Endothelial cell of umbilical vein (primary cell): Measurements from ENCODE around the gene BABAM2. TPM values are rescaled to one million over a fixed set of nuclear protein-coding genes. Genes with fewer than 3 reads are reported as not detected.

Experiments
- BruUV-seq: library from RNA; stranded (reverse); fragments of 400-500 nt; replicated peaks from 2 replicates; lab custom pipeline; 2021; lab: Mats Ljungman, UMichigan
- CTCF ChIA-PET: fragments of 300-600, 350-600 bp; sonication (Branson Sonifier 250); formaldehyde crosslinking; loops from one replicate; lab custom pipeline; 2021; ENCODE audit warnings: antibody characterized with exemption, inconsistent platforms; lab: Charles Lee
- POLR2A ChIA-PET: fragments of 300-600, 350-600 bp; sonication (Branson Sonifier 250); formaldehyde crosslinking; loops from one replicate; lab custom pipeline; 2021; ENCODE audit warnings: antibody characterized with exemption, inconsistent platforms; lab: Charles Lee
- DNase-seq: peaks from one replicate; pipeline ENCODE4 v3.0.0-alpha.2; 2011; ENCODE audit warnings: low read depth, low spot score
- FAIRE-seq: peaks from 2 replicates; lab custom pipeline; 2011; peaks lifted over from hg19 to GRCh38; lab: Jason Lieb, UNC
- H2AFZ ChIP-seq: 2 replicates; pipeline ENCODE4 v1.6.0; 2012; ENCODE audit warnings: low read depth, low read length, control low read depth, inconsistent platforms
- H3K27ac ChIP-seq: 2 replicates; pipeline ENCODE4 v1.5.1; 2011; ENCODE audit warnings: low read depth, mild to moderate bottlenecking, control low read depth, low read length, moderate library complexity; ENCODE audit not compliant: insufficient read depth
- H3K27me3 ChIP-seq, 2 experiments: 2 replicates each; pipeline versions ENCODE4 v1.6.0 to v1.6.1; 2011; ENCODE audit warnings: low read length in 2 of 2, mixed read lengths in 1 of 2; ENCODE audit not compliant: control insufficient read depth in 2 of 2, insufficient read depth in 2 of 2
- H3K36me3 ChIP-seq, 2 experiments: 2 replicates in 1 of 2; 3 replicates in 1 of 2; pipeline ENCODE4 v1.5.1; 2011; ENCODE audit warnings: low read length in 2 of 2, mild to moderate bottlenecking in 1 of 2, moderate library complexity in 1 of 2; ENCODE audit not compliant: control insufficient read depth in 2 of 2, insufficient read depth in 2 of 2; ENCODE audit errors: extremely low read depth in 1 of 2
- H3K4me1 ChIP-seq: 3 replicates; pipeline ENCODE4 v1.5.1; 2011; ENCODE audit warnings: mild to moderate bottlenecking, low read length; ENCODE audit not compliant: control insufficient read depth, insufficient read depth; ENCODE audit errors: extremely low read depth
- H3K4me2 ChIP-seq: 2 replicates; pipeline ENCODE4 v1.6.1; 2011; ENCODE audit warnings: low read length, control low read depth, mixed read lengths; ENCODE audit not compliant: insufficient read depth
- H3K4me3 ChIP-seq, 3 experiments: fragments of 200-600 bp in 1 of 3; sonication (generic), shearing (Covaris generic) in 1 of 3; replicated peaks in 1 of 3; 2 replicates each; pipeline ENCODE4 v1.5.1; 2011 to 2016; ENCODE audit warnings: control low read depth in 3 of 3, low read length in 3 of 3, mild to moderate bottlenecking in 2 of 3, inconsistent platforms in 1 of 3, low read depth in 1 of 3, moderate library complexity in 1 of 3; ENCODE audit not compliant: insufficient read depth in 1 of 3
- H3K79me2 ChIP-seq: 2 replicates; pipeline ENCODE4 v1.6.0; 2012; ENCODE audit warnings: low read length, inconsistent platforms; ENCODE audit not compliant: control insufficient read depth, insufficient read depth
- H3K9ac ChIP-seq: replicated peaks from 2 replicates; pipeline ENCODE3; 2011; ENCODE audit warnings: low read length, control low read depth; ENCODE audit not compliant: insufficient read depth; ENCODE audit errors: extremely low read depth
- H3K9me1 ChIP-seq: replicated peaks from 3 replicates; pipeline ENCODE4 v1.6.0; 2011; ENCODE audit warnings: mild to moderate bottlenecking, low read length; ENCODE audit not compliant: control insufficient read depth, insufficient read depth; ENCODE audit errors: extremely low read depth
- H3K9me3 ChIP-seq: replicated peaks from 2 replicates; pipeline ENCODE4 v1.5.1; 2012; ENCODE audit warnings: low read length, inconsistent platforms; ENCODE audit not compliant: control insufficient read depth, insufficient read depth
- H4K20me1 ChIP-seq: replicated peaks from 2 replicates; pipeline ENCODE3; 2011; ENCODE audit warnings: mild to moderate bottlenecking, low read length; ENCODE audit not compliant: control insufficient read depth, insufficient read depth; ENCODE audit errors: extremely low read depth
- CTCF ChIP-seq, 2 donors: IDR thresholded peaks; 1 replicate in 1 of 2; 2 replicates in 1 of 2; pipeline ENCODE4 v1.5.1; 2011; ENCODE audit warnings: low read length in 2 of 2, mild to moderate bottlenecking in 2 of 2, moderate library complexity in 2 of 2, control low read depth in 1 of 2, inconsistent platforms in 1 of 2, low read depth in 1 of 2; ENCODE audit not compliant: insufficient read depth in 1 of 2; ENCODE audit errors: extremely low read depth in 1 of 2
- EZH2 ChIP-seq: IDR thresholded peaks from 2 replicates; pipeline ENCODE4 v1.6.1; 2012; ENCODE audit warnings: borderline replicate concordance, low read depth, mild to moderate bottlenecking, moderate library complexity, low read length, inconsistent platforms; ENCODE audit not compliant: severe bottlenecking
- FOS ChIP-seq: IDR thresholded peaks from 2 replicates; pipeline ENCODE4 v1.6.1; 2011; ENCODE audit warnings: mild to moderate bottlenecking, low read length, moderate library complexity, borderline replicate concordance; ENCODE audit not compliant: insufficient read depth
- GATA2 ChIP-seq: IDR thresholded peaks from 2 replicates; pipeline ENCODE4 v1.7.0; 2011; ENCODE audit warnings: low read depth, mild to moderate bottlenecking, moderate library complexity, mixed read lengths, low read length; ENCODE audit not compliant: insufficient read length, insufficient read depth
- JUN ChIP-seq: IDR thresholded peaks from 2 replicates; pipeline ENCODE4 v1.6.1; 2011; ENCODE audit warnings: borderline replicate concordance, low read depth; ENCODE audit not compliant: insufficient read length, insufficient read depth
- MAX ChIP-seq: IDR thresholded peaks from 2 replicates; pipeline ENCODE4 v1.6.1; 2011; ENCODE audit not compliant: insufficient read depth, insufficient read length
- MYC ChIP-seq: IDR thresholded peaks from one replicate; pipeline ENCODE4 v1.6.1; 2011; ENCODE audit warnings: mild to moderate bottlenecking, low read depth, low read length
- POLR2A ChIP-seq: IDR thresholded peaks from 2 replicates; pipeline ENCODE4 v1.6.1; 2012; ENCODE audit warnings: low read depth, mild to moderate bottlenecking, control low read depth, low read length
- POLR2AphosphoS5 ChIP-seq: IDR thresholded peaks from 2 replicates; pipeline ENCODE4 v1.6.1; 2012; ENCODE audit warnings: low read depth, mild to moderate bottlenecking, control low read depth, low read length, moderate library complexity; ENCODE audit not compliant: insufficient read depth
- dilution Hi-C: fragments of 300-500 bp; cut with MboI; formaldehyde crosslinking; loops from one replicate; pipeline ENCODE4 v1.15.0; 2019; ENCODE audit warnings: low sequenced_read_pairs; ENCODE audit not compliant: extremely low pct_ligation_motif_present
- intact Hi-C: fragments of 100-400 bp; cut with micrococcal nuclease; formaldehyde crosslinking; loops from one replicate; pipeline ENCODE4 v1.10.0; 2022
- polyA plus RNA-seq, 4 experiments: library from polyadenylated mRNA; depleted of rRNA in 3 of 4; stranded (reverse) in 3 of 4; unstranded in 1 of 4; fragments of >200 nt; gene quantifications; 2 replicates each; pipeline versions ENCODE4 v1.2.1 to v1.2.3, GENCODE V29; 2011 to 2012; ENCODE audit warnings: missing spikeins in 1 of 4
- total RNA-seq: library from RNA; stranded (reverse); gene quantifications from 2 replicates; pipeline ENCODE4 v1.2.3, GENCODE V29; 2021

Gene BABAM2
- total and polyA plus RNA-seq, 2 donors (not counting 3 experiments of a cell fraction or from before 2014, with no cell fraction given), result 19.9 to 27.6 TPM

- Histone ChIP-seq H3K4me2 (no peak overlapping the region), H3K9ac (no peak overlapping the region), H3K9me3 (no peaks in the 10 kb centered on the region), H3K36me3 (no peaks in the 10 kb centered on the region), H4K20me1 (no peaks in the 10 kb centered on the region), H3K4me1 (no peaks in the 10 kb centered on the region), H3K27me3 (no peaks in the 10 kb centered on the region), H3K9me1 (no peaks in the 10 kb centered on the region), H2AFZ (no peak overlapping the region), H3K27ac (no peak overlapping the region), H3K79me2 (no peaks in the 10 kb centered on the region), H3K4me3 (no peak overlapping the region)
- FAIRE-seq (no peak), DNase-seq (no peak)
- dilution Hi-C loops (no loop called here), intact Hi-C loops (no loop called here)
- no peak for TF ChIP-seq POLR2A
- no peak for TF ChIP-seq POLR2AphosphoS5
- no peak for TF ChIP-seq MAX
- TF ChIP-seq EZH2, result no peak
- no peak for TF ChIP-seq JUN
- no peak for TF ChIP-seq GATA2
- no peak for TF ChIP-seq FOS
- TF ChIP-seq MYC, result no peak
- TF ChIP-seq CTCF (IDR thresholded peaks at IDR 0.05; ENCODE audit: extremely low read depth in 1 of 2, insufficient read depth in 1 of 2, low read depth in 1 of 2, low read length in 2 of 2), result no peak
- ChIA-PET POLR2A (no interaction called here), CTCF (no interaction called here)
- BruUV-seq, result no TSS peak
These were observed 344.3 kb downstream of the BABAM2 start for GRCh38 chr2:28234807-28235206.
